ENCODE results near the gene SLC6A15.

The SLC6A15 gene

DNA sequence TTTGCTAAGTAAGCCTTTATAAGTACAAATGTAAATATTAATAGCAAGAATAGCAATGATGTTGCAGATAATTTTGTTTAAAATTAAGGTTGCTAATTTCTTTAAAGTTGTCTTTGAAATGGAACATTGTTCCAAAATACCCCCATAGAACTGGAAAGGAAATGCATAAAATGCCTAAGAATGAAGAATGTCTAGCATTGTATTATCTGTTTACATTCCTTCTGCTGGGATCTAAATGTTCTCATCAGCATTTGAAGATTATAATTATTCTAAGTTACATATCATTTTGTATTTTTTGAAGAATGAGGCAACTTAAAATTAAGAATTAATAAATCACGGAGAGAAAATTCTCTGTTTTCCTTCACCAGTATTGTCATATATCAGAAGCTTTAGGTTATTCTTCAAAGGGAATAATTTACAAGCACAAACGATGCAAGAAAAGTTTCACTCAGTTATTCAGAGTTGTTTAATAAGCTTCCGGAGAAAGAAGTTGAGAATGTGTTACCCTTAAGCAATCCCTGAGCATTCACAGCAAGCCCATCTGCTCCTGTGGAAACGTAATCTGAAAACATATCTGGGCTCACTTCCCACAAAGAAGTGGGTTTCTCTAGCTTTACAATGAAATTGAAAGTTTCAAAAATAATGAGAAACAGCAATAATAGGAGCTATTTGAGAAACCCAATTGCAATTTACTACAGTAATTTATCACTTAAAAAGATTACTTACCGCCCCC lies 21.3 kb downstream of the SLC6A15 start:
- Histone ChIP-seq H3K36me3 (ENCODE audit: insufficient read depth) (no peaks in the 10 kb centered on the region), H4K20me1 (ENCODE audit: insufficient read depth) (no peaks in the 10 kb centered on the region), H3K27me3 (ENCODE audit: insufficient read depth, low read depth) (no peaks in the 10 kb centered on the region), H3K79me2 (ENCODE audit: insufficient read depth, low read depth) (no peaks in the 10 kb centered on the region), H3K27ac (no peak overlapping the region), H3K4me1 (ENCODE audit: low read depth, poor library complexity, severe bottlenecking) (no peaks in the 10 kb centered on the region), H3K4me2 (no peak overlapping the region), H3K4me3 (IDR thresholded peaks at IDR 0.05; ENCODE audit: insufficient read depth, low read depth, low read length) (no peak overlapping the region), H2AFZ (ENCODE audit: low read depth) (no peak overlapping the region), H3K9ac (no peak overlapping the region)
- TF ChIP-seq, protein P1, sequence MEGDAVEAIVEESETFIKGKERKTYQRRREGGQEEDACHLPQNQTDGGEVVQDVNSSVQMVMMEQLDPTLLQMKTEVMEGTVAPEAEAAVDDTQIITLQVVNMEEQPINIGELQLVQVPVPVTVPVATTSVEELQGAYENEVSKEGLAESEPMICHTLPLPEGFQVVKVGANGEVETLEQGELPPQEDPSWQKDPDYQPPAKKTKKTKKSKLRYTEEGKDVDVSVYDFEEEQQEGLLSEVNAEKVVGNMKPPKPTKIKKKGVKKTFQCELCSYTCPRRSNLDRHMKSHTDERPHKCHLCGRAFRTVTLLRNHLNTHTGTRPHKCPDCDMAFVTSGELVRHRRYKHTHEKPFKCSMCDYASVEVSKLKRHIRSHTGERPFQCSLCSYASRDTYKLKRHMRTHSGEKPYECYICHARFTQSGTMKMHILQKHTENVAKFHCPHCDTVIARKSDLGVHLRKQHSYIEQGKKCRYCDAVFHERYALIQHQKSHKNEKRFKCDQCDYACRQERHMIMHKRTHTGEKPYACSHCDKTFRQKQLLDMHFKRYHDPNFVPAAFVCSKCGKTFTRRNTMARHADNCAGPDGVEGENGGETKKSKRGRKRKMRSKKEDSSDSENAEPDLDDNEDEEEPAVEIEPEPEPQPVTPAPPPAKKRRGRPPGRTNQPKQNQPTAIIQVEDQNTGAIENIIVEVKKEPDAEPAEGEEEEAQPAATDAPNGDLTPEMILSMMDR (conservative IDR thresholded peaks at IDR 0.05; ENCODE audit: low read depth, low read length): no peak

DNA sequence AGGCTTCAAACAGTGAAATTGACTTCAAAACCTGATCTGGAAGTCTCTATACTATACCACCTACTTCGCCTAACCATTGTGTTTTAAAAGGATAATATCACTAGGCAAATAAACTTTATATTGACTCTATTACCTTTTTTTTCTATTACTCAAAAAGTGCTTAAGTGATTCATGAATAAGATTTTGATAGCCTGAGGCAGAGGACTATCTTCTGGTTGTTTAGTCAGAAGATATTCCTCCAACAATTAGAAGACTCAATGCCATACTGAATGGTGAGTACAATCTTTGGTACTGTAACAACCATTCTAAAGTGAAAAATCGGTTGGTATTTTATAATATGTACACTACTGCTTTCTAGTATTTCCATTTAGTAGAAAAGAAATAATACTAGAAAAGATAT lies 22.8 kb downstream of the SLC6A15 start:
- no peaks in the 10 kb centered on the region for H3K79me2 ChIP-seq (ENCODE audit: insufficient read depth, low read depth)
- H3K4me2 ChIP-seq: no peak overlapping the region
- H3K36me3 ChIP-seq (ENCODE audit: insufficient read depth): no peaks in the 10 kb centered on the region
- no peak overlapping the region for H3K9ac ChIP-seq
- H4K20me1 ChIP-seq (ENCODE audit: insufficient read depth): no peaks in the 10 kb centered on the region
- TF ChIP-seq, protein P1 (conservative IDR thresholded peaks at IDR 0.05; ENCODE audit: low read depth, low read length): no peak
- H3K4me3 ChIP-seq (IDR thresholded peaks at IDR 0.05; ENCODE audit: insufficient read depth, low read depth, low read length): no peak overlapping the region
- H2AFZ ChIP-seq (ENCODE audit: low read depth): no peak overlapping the region
- no peaks in the 10 kb centered on the region for H3K4me1 ChIP-seq (ENCODE audit: low read depth, poor library complexity, severe bottlenecking)
- no peak overlapping the region for H3K27ac ChIP-seq
- H3K27me3 ChIP-seq (ENCODE audit: insufficient read depth, low read depth): no peaks in the 10 kb centered on the region

DNA sequence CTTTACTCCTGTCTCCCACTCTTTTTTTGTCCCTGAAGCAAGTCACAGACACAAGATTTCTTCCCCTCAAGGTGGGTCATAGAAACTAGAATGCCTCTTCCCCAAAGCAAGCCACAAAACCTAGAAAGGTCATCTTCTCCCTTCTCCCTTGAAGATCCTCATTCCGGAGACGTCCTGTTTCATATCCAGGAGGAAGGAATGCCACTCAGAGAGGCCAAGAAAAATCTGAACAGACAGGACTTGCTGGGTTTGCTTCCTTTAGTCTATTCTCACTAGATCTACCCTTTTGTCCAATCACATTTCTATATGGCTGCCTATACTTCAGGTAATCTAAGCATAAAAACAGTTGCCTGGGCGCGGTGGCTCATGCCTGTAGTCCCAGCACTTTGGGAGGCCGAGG lies 23.7 kb downstream of the SLC6A15 start:
- Histone ChIP-seq H3K4me1 (ENCODE audit: low read depth, poor library complexity, severe bottlenecking) (no peaks in the 10 kb centered on the region), H3K27me3 (ENCODE audit: insufficient read depth, low read depth) (no peaks in the 10 kb centered on the region)
- TF ChIP-seq, protein P1 (conservative IDR thresholded peaks at IDR 0.05; ENCODE audit: low read depth, low read length): no peak

DNA sequence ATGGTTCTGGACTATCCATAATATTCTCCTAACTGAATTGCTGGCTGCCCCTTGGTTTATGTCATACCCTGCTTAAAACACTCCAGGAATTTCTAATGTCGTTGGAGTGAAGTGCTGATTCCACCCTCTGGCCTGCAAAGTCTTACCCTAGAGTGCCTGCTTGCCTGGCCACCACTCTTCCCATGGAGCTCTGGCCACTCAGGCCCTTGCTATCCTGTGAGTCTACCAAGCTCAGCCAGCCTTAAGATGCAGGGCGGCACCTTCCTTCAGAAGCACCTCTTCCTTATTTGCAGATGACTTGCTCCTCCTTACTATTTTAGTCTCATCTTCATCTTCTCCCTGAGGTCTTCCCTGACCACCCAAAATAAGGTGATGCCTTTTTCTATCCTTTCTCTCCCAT lies 35.3 kb downstream of the SLC6A15 start:
- Histone ChIP-seq H3K4me1 (ENCODE audit: low read depth, poor library complexity, severe bottlenecking) (no peaks in the 10 kb centered on the region), H3K36me3 (ENCODE audit: insufficient read depth) (no peaks in the 10 kb centered on the region), H2AFZ (ENCODE audit: low read depth) (no peak overlapping the region), H3K9ac (no peak overlapping the region), H4K20me1 (ENCODE audit: insufficient read depth) (no peaks in the 10 kb centered on the region), H3K27ac (no peak overlapping the region), H3K4me3 (IDR thresholded peaks at IDR 0.05; ENCODE audit: insufficient read depth, low read depth, low read length) (no peak overlapping the region), H3K27me3 (ENCODE audit: insufficient read depth, low read depth) (no peaks in the 10 kb centered on the region), H3K4me2 (no peak overlapping the region), H3K79me2 (ENCODE audit: insufficient read depth, low read depth) (no peaks in the 10 kb centered on the region)
- TF ChIP-seq, protein P1 (conservative IDR thresholded peaks at IDR 0.05; ENCODE audit: low read depth, low read length): no peak

More for the DNA sequence above, 23.7 kb downstream of the SLC6A15 start:
- H3K4me2 ChIP-seq: no peak overlapping the region
- no peaks in the 10 kb centered on the region for H3K79me2 ChIP-seq (ENCODE audit: insufficient read depth, low read depth)
- H3K27ac ChIP-seq: no peak overlapping the region
- no peak overlapping the region for H3K9ac ChIP-seq
- H3K4me3 ChIP-seq (IDR thresholded peaks at IDR 0.05; ENCODE audit: insufficient read depth, low read depth, low read length): no peak overlapping the region
- H4K20me1 ChIP-seq (ENCODE audit: insufficient read depth): no peaks in the 10 kb centered on the region
- H3K36me3 ChIP-seq (ENCODE audit: insufficient read depth): no peaks in the 10 kb centered on the region
- H2AFZ ChIP-seq (ENCODE audit: low read depth): no peak overlapping the region
